IMR-90 (cell line): ENCODE measurements around the gene WDR48.

ENCODE experiments used
- BHLHE40 ChIP-seq: fragments of 150-350 bp; IDR thresholded peaks from 2 replicates; pipeline ENCODE4 v1.6.1; 2016; ENCODE audit warnings: mild to moderate bottlenecking, low read depth, low read length
- CEBPB ChIP-seq: IDR thresholded peaks from 2 replicates; pipeline ENCODE4 v1.6.1; 2012; ENCODE audit warnings: low read depth, low read length, improper control_type of control experiment
- FOS ChIP-seq: fragments of 150-350 bp; IDR thresholded peaks from 2 replicates; pipeline ENCODE4 v1.6.1; 2016; ENCODE audit warnings: low read depth, low read length
- MAZ ChIP-seq: IDR thresholded peaks from 2 replicates; pipeline ENCODE4 v1.6.1; 2012; ENCODE audit warnings: low read depth, mild to moderate bottlenecking, low read length, improper control_type of control experiment, moderate library complexity, borderline replicate concordance
- MXI1 ChIP-seq: IDR thresholded peaks from 2 replicates; pipeline ENCODE4 v1.6.1; 2012; ENCODE audit warnings: low read depth, mild to moderate bottlenecking, low read length, moderate library complexity, borderline replicate concordance
- NFE2L2 ChIP-seq: fragments of 150-350 bp; IDR thresholded peaks from 2 replicates; pipeline ENCODE4 v1.6.1; 2016; ENCODE audit warnings: low read depth, mild to moderate bottlenecking, low read length
- POLR2A ChIP-seq: IDR thresholded peaks from 2 replicates; pipeline ENCODE4 v1.6.1; 2012; ENCODE audit warnings: mild to moderate bottlenecking, low read depth, low read length
- RAD21 ChIP-seq: IDR thresholded peaks from 2 replicates; pipeline ENCODE4 v1.6.1; 2012; ENCODE audit warnings: low read length, improper control_type of control experiment
- RCOR1 ChIP-seq: IDR thresholded peaks from 2 replicates; pipeline ENCODE4 v1.6.1; 2012; ENCODE audit warnings: mild to moderate bottlenecking, low read length, improper control_type of control experiment; ENCODE audit not compliant: insufficient replicate concordance
- RFX5 ChIP-seq: IDR thresholded peaks from 2 replicates; pipeline ENCODE4 v1.8.0; 2012; ENCODE audit warnings: low read depth, mild to moderate bottlenecking, low read length, moderate library complexity
- SMC3 ChIP-seq: fragments of 150-350 bp; IDR thresholded peaks from 2 replicates; pipeline ENCODE4 v1.6.1; 2016; ENCODE audit warnings: low read depth, mild to moderate bottlenecking, antibody characterized with exemption, low read length, moderate library complexity
- TF ChIP-seq, protein P1 (sequence below): conservative IDR thresholded peaks from 2 replicates; pipeline ENCODE4 v1.5.1; 2012; ENCODE audit warnings: mild to moderate bottlenecking, low read depth, low read length, improper control_type of control experiment
- TF ChIP-seq, protein P2 (sequence below): fragments of 150-350 bp; IDR thresholded peaks from 2 replicates; pipeline ENCODE4 v1.6.1; 2017; ENCODE audit warnings: mild to moderate bottlenecking, antibody characterized with exemption, low read length, low read depth
- TF ChIP-seq, protein P3 (sequence below): fragments of 150-350 bp; IDR thresholded peaks from 2 replicates; pipeline ENCODE4 v1.6.1; 2016; ENCODE audit warnings: low read depth, mild to moderate bottlenecking, low read length, moderate library complexity, borderline replicate concordance

DNA sequence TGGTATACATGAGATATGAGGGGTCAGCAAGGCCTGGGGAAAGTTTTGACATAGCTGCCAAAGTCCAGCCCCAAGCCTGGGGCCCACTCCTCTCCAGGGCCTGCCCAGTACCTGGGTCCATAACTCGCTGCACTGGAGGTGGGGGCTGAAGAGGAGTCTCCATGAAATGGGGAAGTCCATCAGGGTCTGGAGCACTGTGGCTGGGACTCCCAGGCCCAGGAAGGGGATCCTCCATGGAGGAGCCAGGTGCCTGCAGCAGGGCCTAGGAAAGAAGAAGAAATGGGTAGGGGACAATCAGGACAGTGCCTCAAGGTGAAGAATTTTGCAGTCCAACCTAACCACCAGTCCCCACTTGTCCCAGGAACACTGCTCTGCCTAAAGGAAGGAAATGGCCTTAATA, 47.4 kb downstream of the WDR48 start:
- TF ChIP-seq, protein P1, sequence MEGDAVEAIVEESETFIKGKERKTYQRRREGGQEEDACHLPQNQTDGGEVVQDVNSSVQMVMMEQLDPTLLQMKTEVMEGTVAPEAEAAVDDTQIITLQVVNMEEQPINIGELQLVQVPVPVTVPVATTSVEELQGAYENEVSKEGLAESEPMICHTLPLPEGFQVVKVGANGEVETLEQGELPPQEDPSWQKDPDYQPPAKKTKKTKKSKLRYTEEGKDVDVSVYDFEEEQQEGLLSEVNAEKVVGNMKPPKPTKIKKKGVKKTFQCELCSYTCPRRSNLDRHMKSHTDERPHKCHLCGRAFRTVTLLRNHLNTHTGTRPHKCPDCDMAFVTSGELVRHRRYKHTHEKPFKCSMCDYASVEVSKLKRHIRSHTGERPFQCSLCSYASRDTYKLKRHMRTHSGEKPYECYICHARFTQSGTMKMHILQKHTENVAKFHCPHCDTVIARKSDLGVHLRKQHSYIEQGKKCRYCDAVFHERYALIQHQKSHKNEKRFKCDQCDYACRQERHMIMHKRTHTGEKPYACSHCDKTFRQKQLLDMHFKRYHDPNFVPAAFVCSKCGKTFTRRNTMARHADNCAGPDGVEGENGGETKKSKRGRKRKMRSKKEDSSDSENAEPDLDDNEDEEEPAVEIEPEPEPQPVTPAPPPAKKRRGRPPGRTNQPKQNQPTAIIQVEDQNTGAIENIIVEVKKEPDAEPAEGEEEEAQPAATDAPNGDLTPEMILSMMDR, result no peak
- no peak for TF ChIP-seq MAZ
- no peak for TF ChIP-seq POLR2A
- no peak for TF ChIP-seq RAD21
- no peak for TF ChIP-seq MXI1
- TF ChIP-seq SMC3, result no peak
- TF ChIP-seq FOS, result no peak
- TF ChIP-seq, protein P2, sequence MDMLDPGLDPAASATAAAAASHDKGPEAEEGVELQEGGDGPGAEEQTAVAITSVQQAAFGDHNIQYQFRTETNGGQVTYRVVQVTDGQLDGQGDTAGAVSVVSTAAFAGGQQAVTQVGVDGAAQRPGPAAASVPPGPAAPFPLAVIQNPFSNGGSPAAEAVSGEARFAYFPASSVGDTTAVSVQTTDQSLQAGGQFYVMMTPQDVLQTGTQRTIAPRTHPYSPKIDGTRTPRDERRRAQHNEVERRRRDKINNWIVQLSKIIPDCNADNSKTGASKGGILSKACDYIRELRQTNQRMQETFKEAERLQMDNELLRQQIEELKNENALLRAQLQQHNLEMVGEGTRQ, result no peak
- no peak for TF ChIP-seq NFE2L2
- TF ChIP-seq RFX5, result no peak
- no peak for TF ChIP-seq RCOR1
- TF ChIP-seq, protein P3, sequence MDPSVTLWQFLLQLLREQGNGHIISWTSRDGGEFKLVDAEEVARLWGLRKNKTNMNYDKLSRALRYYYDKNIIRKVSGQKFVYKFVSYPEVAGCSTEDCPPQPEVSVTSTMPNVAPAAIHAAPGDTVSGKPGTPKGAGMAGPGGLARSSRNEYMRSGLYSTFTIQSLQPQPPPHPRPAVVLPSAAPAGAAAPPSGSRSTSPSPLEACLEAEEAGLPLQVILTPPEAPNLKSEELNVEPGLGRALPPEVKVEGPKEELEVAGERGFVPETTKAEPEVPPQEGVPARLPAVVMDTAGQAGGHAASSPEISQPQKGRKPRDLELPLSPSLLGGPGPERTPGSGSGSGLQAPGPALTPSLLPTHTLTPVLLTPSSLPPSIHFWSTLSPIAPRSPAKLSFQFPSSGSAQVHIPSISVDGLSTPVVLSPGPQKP, result no peak
- no peak for TF ChIP-seq CEBPB
- TF ChIP-seq BHLHE40, result no peak
